ENCODE measurements around the gene BICDL1.

DNA sequence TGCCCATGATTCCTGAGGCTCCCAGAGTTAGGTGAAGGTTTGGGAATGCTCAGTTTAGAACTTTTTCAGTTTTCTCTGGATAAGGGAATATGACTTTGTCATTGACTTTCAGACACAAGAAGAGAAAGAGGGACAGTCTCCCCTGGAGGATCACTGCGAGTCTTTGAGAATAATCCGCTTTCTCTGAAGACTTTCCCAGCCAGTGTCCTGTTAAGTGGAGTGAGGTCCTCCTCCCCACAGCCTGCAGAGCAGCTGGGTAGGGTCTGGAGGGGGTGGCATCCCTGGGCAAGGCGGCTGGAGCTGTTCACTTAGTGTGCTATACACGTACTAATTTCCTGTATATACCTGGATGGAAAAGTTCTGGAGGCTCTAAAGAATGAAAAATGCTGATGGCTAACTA, 136.0 kb downstream of the BICDL1 start:
- TF ChIP-seq POLR2A (IDR thresholded peaks at IDR 0.05; ENCODE audit: low read depth, low read length) = no peak
- TF ChIP-seq MYC (IDR thresholded peaks at IDR 0.05; ENCODE audit: insufficient read depth, insufficient read length, insufficient replicate concordance, low read length, severe bottlenecking) = no peak
- TF ChIP-seq RELA (IDR thresholded peaks at IDR 0.05; ENCODE audit: borderline replicate concordance, partially characterized antibody) = no peak
- no peak for TF ChIP-seq RAD21 (IDR thresholded peaks at IDR 0.05; ENCODE audit: insufficient read depth, low read depth, low read length)
- no peak for TF ChIP-seq ESRRA (IDR thresholded peaks at IDR 0.05; ENCODE audit: low read length)
- no peak for TF ChIP-seq CBFB (IDR thresholded peaks at IDR 0.05; ENCODE audit: low read depth)
- TF ChIP-seq, protein P1, sequence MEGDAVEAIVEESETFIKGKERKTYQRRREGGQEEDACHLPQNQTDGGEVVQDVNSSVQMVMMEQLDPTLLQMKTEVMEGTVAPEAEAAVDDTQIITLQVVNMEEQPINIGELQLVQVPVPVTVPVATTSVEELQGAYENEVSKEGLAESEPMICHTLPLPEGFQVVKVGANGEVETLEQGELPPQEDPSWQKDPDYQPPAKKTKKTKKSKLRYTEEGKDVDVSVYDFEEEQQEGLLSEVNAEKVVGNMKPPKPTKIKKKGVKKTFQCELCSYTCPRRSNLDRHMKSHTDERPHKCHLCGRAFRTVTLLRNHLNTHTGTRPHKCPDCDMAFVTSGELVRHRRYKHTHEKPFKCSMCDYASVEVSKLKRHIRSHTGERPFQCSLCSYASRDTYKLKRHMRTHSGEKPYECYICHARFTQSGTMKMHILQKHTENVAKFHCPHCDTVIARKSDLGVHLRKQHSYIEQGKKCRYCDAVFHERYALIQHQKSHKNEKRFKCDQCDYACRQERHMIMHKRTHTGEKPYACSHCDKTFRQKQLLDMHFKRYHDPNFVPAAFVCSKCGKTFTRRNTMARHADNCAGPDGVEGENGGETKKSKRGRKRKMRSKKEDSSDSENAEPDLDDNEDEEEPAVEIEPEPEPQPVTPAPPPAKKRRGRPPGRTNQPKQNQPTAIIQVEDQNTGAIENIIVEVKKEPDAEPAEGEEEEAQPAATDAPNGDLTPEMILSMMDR (IDR thresholded peaks at IDR 0.05 in 2 of 3, conservative IDR thresholded peaks at IDR 0.05 in 1 of 3; ENCODE audit: control insufficient read depth in 2 of 3, extremely low read depth in 1 of 3, insufficient read depth in 1 of 3, low read depth in 3 of 3, low read length in 3 of 3) = no peak
- TF ChIP-seq, protein P2, sequence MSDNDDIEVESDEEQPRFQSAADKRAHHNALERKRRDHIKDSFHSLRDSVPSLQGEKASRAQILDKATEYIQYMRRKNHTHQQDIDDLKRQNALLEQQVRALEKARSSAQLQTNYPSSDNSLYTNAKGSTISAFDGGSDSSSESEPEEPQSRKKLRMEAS (IDR thresholded peaks at IDR 0.05; ENCODE audit: low read depth, low read length) = no peak
- no peak for TF ChIP-seq SREBF2 (IDR thresholded peaks at IDR 0.05; ENCODE audit: low read length)
